ENCODE data around the gene RILPL1.

- TF ChIP-seq YY1 (IDR thresholded peaks at IDR 0.05; ENCODE audit: insufficient read depth, insufficient read length): no peak
- TF ChIP-seq ZNF274 (IDR thresholded peaks at IDR 0.05; ENCODE audit: low read depth, low read length): no peak
- TF ChIP-seq SUZ12 (IDR thresholded peaks at IDR 0.05; ENCODE audit: extremely low read depth, insufficient read depth, insufficient read length): no peak
These were observed 31.3 kb downstream of the RILPL1 start for GRCh38 chr12:123502163-123502704.
